CD4-positive, alpha-beta T cell (primary cell): ENCODE measurements around the gene PIR. TPM values are rescaled to one million over a fixed set of nuclear protein-coding genes. Genes with fewer than 3 reads are reported as not detected.

Source experiments
- ATAC-seq: fragments of 200-7000 bp; cut with Tn5 transposase; one replicate; pipeline ENCODE4 v1.10.0; 2022; ENCODE audit warnings: mild to moderate bottlenecking; ENCODE audit not compliant: poor library complexity
- CTCF ChIA-PET: fragments of 350-600 bp; sonication (Branson Sonifier 250); formaldehyde crosslinking; loops from one replicate; lab custom pipeline; 2021; ENCODE audit warnings: antibody characterized with exemption, inconsistent platforms; lab: Charles Lee
- POLR2A ChIA-PET: fragments of 350-600 bp; sonication (Branson Sonifier 250); formaldehyde crosslinking; loops from one replicate; lab custom pipeline; 2021; ENCODE audit warnings: antibody characterized with exemption, inconsistent platforms; lab: Charles Lee
- DNase-seq, 14 experiments: peaks; one replicate each; pipeline ENCODE4 v3.0.0-alpha.2; 2013 to 2020; ENCODE audit warnings: mixed read lengths in 2 of 14
- H3K27ac ChIP-seq, 2 donors: one replicate each; pipeline versions ENCODE4 v1.5.1 to v1.7.0; 2013; ENCODE audit warnings: low read length in 2 of 2, low read depth in 1 of 2, mild to moderate bottlenecking in 1 of 2
- H3K27me3 ChIP-seq, 2 experiments: 1 replicate in 1 of 2; 2 replicates in 1 of 2; pipeline versions ENCODE4 v1.6.1 to v1.7.0; 2013; ENCODE audit warnings: low read length in 2 of 2, control low read depth in 1 of 2, mild to moderate bottlenecking in 1 of 2, moderate library complexity in 1 of 2; ENCODE audit not compliant: insufficient read depth in 2 of 2, control insufficient read depth in 1 of 2
- H3K36me3 ChIP-seq: one replicate; pipeline ENCODE4 v1.6.1; 2013; ENCODE audit warnings: low read length, control low read depth; ENCODE audit not compliant: insufficient read depth
- H3K4me1 ChIP-seq: one replicate; pipeline ENCODE4 v1.6.1; 2013; ENCODE audit warnings: low read length, control low read depth; ENCODE audit not compliant: insufficient read depth
- H3K4me3 ChIP-seq: one replicate; pipeline ENCODE4 v1.5.1; 2013; ENCODE audit warnings: mild to moderate bottlenecking, low read length, moderate library complexity
- H3K9me3 ChIP-seq, 2 experiments: 1 replicate in 1 of 2; 2 replicates in 1 of 2; pipeline versions ENCODE4 v1.6.1 to v1.7.0; 2013; ENCODE audit warnings: low read length in 2 of 2, mild to moderate bottlenecking in 2 of 2, control low read depth in 1 of 2, moderate library complexity in 1 of 2; ENCODE audit not compliant: control insufficient read depth in 1 of 2, insufficient read depth in 1 of 2
- H3K27ac Mint-ChIP-seq: one replicate; pipeline ENCODE4 v1.8.0; 2020; ENCODE audit warnings: mixed read lengths
- H3K27me3 Mint-ChIP-seq: one replicate; pipeline ENCODE4 v1.8.0; 2021; ENCODE audit warnings: mixed read lengths
- H3K36me3 Mint-ChIP-seq: one replicate; pipeline ENCODE4 v1.8.0; 2021; ENCODE audit warnings: low read depth, mixed read lengths
- H3K4me1 Mint-ChIP-seq: one replicate; pipeline ENCODE4 v1.8.0; 2021; ENCODE audit warnings: low read depth, mixed read lengths
- H3K4me3 Mint-ChIP-seq: one replicate; pipeline ENCODE4 v1.8.0; 2020; ENCODE audit warnings: mild to moderate bottlenecking, mixed read lengths
- H3K9me3 Mint-ChIP-seq: one replicate; pipeline ENCODE4 v1.8.0; 2020; ENCODE audit warnings: mixed read lengths
- intact Hi-C, 2 experiments: fragments of 100-400 bp; cut with DNase I in 1 of 2; cut with micrococcal nuclease in 1 of 2; formaldehyde crosslinking; loops; one replicate each; pipeline versions ENCODE4 v1.15.1 to v1.9.0; 2023 to 2025; cut with DNase I, micrococcal nuclease
- total RNA-seq, 174 experiments: library from RNA in 2 of 174; stranded (reverse) in 2 of 174; gene quantifications; one replicate each; pipeline ENCODE4 v1.2.3 and lab custom pipeline; 2021 to 2026
- TF ChIP-seq, protein P1 (sequence below): fragments of 200-600 bp; IDR thresholded peaks from one replicate; pipeline ENCODE4 v1.8.0; 2022; ENCODE audit warnings: antibody characterized with exemption, mild to moderate bottlenecking

PIR gene
- total RNA-seq, 2 experiments from 2014 or later: not detected

DNA sequence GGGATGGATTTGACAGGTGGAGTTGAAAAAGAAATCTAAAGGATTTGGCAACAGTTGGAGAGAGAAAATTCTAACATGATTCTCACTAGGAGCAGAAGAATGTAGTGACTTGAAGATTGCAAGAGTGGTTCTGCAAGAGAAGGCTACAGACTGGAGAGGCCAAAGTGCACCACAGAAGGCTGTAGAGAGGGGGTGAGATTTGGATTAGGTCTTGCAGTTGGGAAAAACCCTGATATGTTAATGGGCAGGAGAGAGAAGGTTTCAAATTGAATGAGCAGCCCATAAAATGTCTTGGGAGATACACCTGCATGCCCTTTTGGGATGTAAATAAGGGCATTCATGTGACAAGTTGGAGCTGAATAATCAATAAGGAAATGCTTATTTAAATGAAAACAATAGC is 94.3 kb downstream of the PIR start:
- Histone ChIP-seq H3K36me3 (no peaks in the 10 kb centered on the region), H3K4me1 (no peaks in the 10 kb centered on the region), H3K27ac (no peak overlapping the region), H3K4me3 (no peak overlapping the region), H3K9me3 (no peaks in the 10 kb centered on the region), H3K27me3 (no peaks in the 10 kb centered on the region)
- ATAC-seq (no peak), DNase-seq (no peak)
- no peaks in the 10 kb centered on the region for H3K27me3 Mint-ChIP-seq
- no peaks in the 10 kb centered on the region for H3K36me3 Mint-ChIP-seq
- ChIA-PET CTCF (no interaction called here), POLR2A (no interaction called here)
- TF ChIP-seq, protein P1, sequence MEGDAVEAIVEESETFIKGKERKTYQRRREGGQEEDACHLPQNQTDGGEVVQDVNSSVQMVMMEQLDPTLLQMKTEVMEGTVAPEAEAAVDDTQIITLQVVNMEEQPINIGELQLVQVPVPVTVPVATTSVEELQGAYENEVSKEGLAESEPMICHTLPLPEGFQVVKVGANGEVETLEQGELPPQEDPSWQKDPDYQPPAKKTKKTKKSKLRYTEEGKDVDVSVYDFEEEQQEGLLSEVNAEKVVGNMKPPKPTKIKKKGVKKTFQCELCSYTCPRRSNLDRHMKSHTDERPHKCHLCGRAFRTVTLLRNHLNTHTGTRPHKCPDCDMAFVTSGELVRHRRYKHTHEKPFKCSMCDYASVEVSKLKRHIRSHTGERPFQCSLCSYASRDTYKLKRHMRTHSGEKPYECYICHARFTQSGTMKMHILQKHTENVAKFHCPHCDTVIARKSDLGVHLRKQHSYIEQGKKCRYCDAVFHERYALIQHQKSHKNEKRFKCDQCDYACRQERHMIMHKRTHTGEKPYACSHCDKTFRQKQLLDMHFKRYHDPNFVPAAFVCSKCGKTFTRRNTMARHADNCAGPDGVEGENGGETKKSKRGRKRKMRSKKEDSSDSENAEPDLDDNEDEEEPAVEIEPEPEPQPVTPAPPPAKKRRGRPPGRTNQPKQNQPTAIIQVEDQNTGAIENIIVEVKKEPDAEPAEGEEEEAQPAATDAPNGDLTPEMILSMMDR: no peak
- no peak overlapping the region for H3K27ac Mint-ChIP-seq
- H3K4me1 Mint-ChIP-seq: no peaks in the 10 kb centered on the region
- intact Hi-C loops: no loop called here
- H3K4me3 Mint-ChIP-seq: no peak overlapping the region
- no peaks in the 10 kb centered on the region for H3K9me3 Mint-ChIP-seq

DNA sequence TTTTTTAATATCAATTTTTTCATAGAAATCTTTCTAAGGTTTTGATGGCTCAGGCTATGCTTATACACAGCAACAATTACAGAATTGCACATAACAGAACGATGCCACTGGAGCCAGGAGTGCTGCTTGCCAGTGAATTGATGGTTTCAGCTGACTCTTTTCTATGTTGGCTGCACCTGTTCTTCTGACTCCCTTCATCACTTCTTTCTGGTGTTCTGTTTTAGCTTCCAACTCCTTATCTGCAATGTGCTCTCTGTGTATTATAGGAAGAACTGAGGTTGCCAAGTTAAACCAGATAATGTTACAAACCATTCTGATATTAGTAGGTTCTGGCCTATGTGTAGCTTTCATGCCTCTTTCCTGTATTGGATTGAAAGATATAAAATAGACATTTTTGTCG is 97.3 kb downstream of the PIR start:
- no peaks in the 10 kb centered on the region for H3K36me3 Mint-ChIP-seq
- ATAC-seq: no peak
- H3K27me3 Mint-ChIP-seq: no peaks in the 10 kb centered on the region
- no peaks in the 10 kb centered on the region for H3K4me1 Mint-ChIP-seq
- H3K9me3 ChIP-seq: no peaks in the 10 kb centered on the region
- H3K4me1 ChIP-seq: no peaks in the 10 kb centered on the region
- intact Hi-C loops: no loop called here
- ChIA-PET POLR2A (no interaction called here), CTCF (no interaction called here)
- TF ChIP-seq, protein P1: no peak
- no peaks in the 10 kb centered on the region for H3K9me3 Mint-ChIP-seq
- H3K36me3 ChIP-seq: no peaks in the 10 kb centered on the region
- H3K4me3 Mint-ChIP-seq: no peak overlapping the region
- no peaks in the 10 kb centered on the region for H3K27me3 ChIP-seq
- H3K27ac Mint-ChIP-seq: no peak overlapping the region
- H3K4me3 ChIP-seq: no peak overlapping the region
- no peak for DNase-seq
- no peak overlapping the region for H3K27ac ChIP-seq

GRCh38 chrX:15391850-15392249 is 101.3 kb downstream of the PIR start:
- H3K36me3 ChIP-seq: no peaks in the 10 kb centered on the region
- ChIA-PET CTCF (no interaction called here), POLR2A (no interaction called here)
- Mint-ChIP-seq H3K36me3 (no peaks in the 10 kb centered on the region), H3K27ac (no peak overlapping the region), H3K4me1 (no peaks in the 10 kb centered on the region), H3K4me3 (no peak overlapping the region), H3K9me3 (no peaks in the 10 kb centered on the region), H3K27me3 (no peaks in the 10 kb centered on the region)
- TF ChIP-seq, protein P1: no peak
- no peaks in the 10 kb centered on the region for H3K9me3 ChIP-seq
- H3K27ac ChIP-seq: no peak overlapping the region
- intact Hi-C loops: no loop called here
- no peak overlapping the region for H3K4me3 ChIP-seq
- no peaks in the 10 kb centered on the region for H3K27me3 ChIP-seq
- ATAC-seq (no peak), DNase-seq (no peak)
- H3K4me1 ChIP-seq: no peaks in the 10 kb centered on the region
